Activated CD8-positive, alpha-beta memory T cell treated with anti-CD3 and anti-CD28 coated beads, Interleukin-2, amount 50 U/mL, for 4 hours (primary cell): ENCODE results near the gene HTR4.
"Not testable (repeated sequence)": the region's sequence is repeated elsewhere in the genome, so short reads cannot be mapped to it uniquely, and the experiment has no call there.

Source experiments
- DNase-seq: peaks from one replicate; pipeline ENCODE4 v3.0.0-alpha.2; 2020

Gene HTR4

GRCh38 chr5:148468746-148469145 is 185.6 kb downstream of the HTR4 start:
- not testable (repeated sequence) for DNase-seq

GRCh38 chr5:148467958-148468357 is 186.4 kb downstream of the HTR4 start:
- DNase-seq, result no peak

- DNase-seq, result no peak
Measured at GRCh38 chr5:148466236-148466580, 188.1 kb downstream of the HTR4 start.

GRCh38 chr5:148465381-148466235 is 188.7 kb downstream of the HTR4 start:
- no peak for DNase-seq

- no peak for DNase-seq
Measured at GRCh38 chr5:148459669-148460068, 194.7 kb downstream of the HTR4 start.

GRCh38 chr5:148458036-148458888 is 196.1 kb downstream of the HTR4 start:
- no peak for DNase-seq

- no peak for DNase-seq
Measured at GRCh38 chr5:148457183-148457620, 197.1 kb downstream of the HTR4 start.

GRCh38 chr5:148455185-148455584 is 199.1 kb downstream of the HTR4 start:
- no peak for DNase-seq

- DNase-seq, result no peak
Measured at GRCh38 chr5:148454576-148454975, 199.8 kb downstream of the HTR4 start.

GRCh38 chr5:148452499-148453193 is 201.7 kb downstream of the HTR4 start:
- DNase-seq, result no peak

GRCh38 chr5:148446611-148447010 is 207.7 kb downstream of the HTR4 start:
- DNase-seq, result no peak

- DNase-seq, result no peak
Measured at GRCh38 chr5:148445578-148445977, 208.7 kb downstream of the HTR4 start.

GRCh38 chr5:148443998-148444397 is 210.3 kb downstream of the HTR4 start:
- peak; percentile 33 for DNase-seq

- DNase-seq, result no peak
Measured at GRCh38 chr5:148443241-148443640, 211.1 kb downstream of the HTR4 start.

- DNase-seq, result no peak
Measured at GRCh38 chr5:148438933-148439332, 215.4 kb downstream of the HTR4 start.

- no peak for DNase-seq
Measured at GRCh38 chr5:148437249-148437648, 217.1 kb downstream of the HTR4 start.

GRCh38 chr5:148436029-148436428 is 218.3 kb downstream of the HTR4 start:
- DNase-seq, result no peak

GRCh38 chr5:148433826-148434225 is 220.5 kb downstream of the HTR4 start:
- DNase-seq, result no peak
